GM10266 (cell line): ENCODE results near the gene TRABD2B.

ENCODE experiments used
- DNase-seq: peaks from one replicate; pipeline ENCODE4 v3.0.0; 2012; ENCODE audit errors: extremely low spot score
- CTCF ChIP-seq: IDR thresholded peaks from 2 replicates; pipeline ENCODE4 v1.5.1; 2012; ENCODE audit warnings: mild to moderate bottlenecking, low read depth; ENCODE audit not compliant: control insufficient read depth, insufficient read depth; ENCODE audit errors: missing control alignments

Gene TRABD2B

GRCh38 chr1:47924270-47925048, 72.7 kb downstream of the TRABD2B start:
- no peak for TF ChIP-seq CTCF
- DNase-seq: no peak

- no peak for TF ChIP-seq CTCF
- DNase-seq: no peak
Observed at GRCh38 chr1:47921935-47922415, 75.2 kb downstream of the TRABD2B start.

GRCh38 chr1:47919113-47919833, 77.9 kb downstream of the TRABD2B start:
- no peak for DNase-seq
- no peak for TF ChIP-seq CTCF

GRCh38 chr1:47918257-47918867, 78.8 kb downstream of the TRABD2B start:
- DNase-seq: no peak
- no peak for TF ChIP-seq CTCF

- no peak for TF ChIP-seq CTCF
- DNase-seq: no peak
Observed at GRCh38 chr1:47917687-47918086, 79.5 kb downstream of the TRABD2B start.

- DNase-seq: no peak
- no peak for TF ChIP-seq CTCF
Observed at GRCh38 chr1:47915677-47916353, 81.4 kb downstream of the TRABD2B start.
